Measurements from ENCODE around the gene GNB1.
A peak's percentile ranks its signal among the peaks of the same experiment; 100 is the strongest.

The GNB1 gene

GRCh38 chr1:1914101-1914970 is 23.4 kb upstream of the GNB1 start:
- in situ Hi-C loops (cut with HindIII; ENCODE audit: low pct_ligation_motif_present, low pct_unique_long_range_greater_than_20kb, low sequenced_read_pairs), result no loop called here
- DNase-seq, result no peak

DNA sequence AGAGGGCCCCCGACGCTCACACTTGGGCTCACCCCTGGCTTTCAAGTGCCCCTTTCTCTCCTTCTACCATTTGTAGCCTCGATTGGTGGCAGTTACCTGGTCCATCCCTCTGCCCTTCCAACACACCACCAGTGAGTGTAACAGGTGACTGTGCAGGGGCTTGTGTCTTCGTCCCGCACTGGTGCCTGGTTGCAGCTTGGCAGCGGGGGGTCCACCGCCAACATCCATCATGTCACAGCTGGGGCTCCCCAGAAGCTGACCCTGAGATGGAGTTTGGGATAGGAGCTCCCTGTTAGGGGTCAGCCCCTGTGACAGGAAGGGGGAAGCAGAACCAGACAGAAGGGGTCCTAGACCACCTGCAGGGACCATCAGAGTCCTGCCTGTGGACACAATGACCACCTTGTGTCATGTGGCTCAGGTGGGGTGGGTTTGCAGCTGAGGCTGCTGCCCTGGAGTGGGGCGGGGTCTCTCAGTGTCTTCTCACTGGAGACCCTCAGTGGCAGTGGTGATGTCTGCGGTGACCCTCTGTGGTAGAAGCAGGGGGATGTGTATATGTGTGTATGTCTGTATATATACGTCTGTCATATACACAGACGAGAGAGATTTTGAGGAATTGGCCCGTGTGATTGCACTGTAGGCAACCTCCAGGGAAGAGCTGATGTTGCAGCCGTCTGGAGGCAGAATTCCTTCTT is 20.6 kb upstream of the GNB1 start:
- in situ Hi-C loops (cut with HindIII; ENCODE audit: low pct_ligation_motif_present, low pct_unique_long_range_greater_than_20kb, low sequenced_read_pairs), result no loop called here
- no peak for DNase-seq

DNA sequence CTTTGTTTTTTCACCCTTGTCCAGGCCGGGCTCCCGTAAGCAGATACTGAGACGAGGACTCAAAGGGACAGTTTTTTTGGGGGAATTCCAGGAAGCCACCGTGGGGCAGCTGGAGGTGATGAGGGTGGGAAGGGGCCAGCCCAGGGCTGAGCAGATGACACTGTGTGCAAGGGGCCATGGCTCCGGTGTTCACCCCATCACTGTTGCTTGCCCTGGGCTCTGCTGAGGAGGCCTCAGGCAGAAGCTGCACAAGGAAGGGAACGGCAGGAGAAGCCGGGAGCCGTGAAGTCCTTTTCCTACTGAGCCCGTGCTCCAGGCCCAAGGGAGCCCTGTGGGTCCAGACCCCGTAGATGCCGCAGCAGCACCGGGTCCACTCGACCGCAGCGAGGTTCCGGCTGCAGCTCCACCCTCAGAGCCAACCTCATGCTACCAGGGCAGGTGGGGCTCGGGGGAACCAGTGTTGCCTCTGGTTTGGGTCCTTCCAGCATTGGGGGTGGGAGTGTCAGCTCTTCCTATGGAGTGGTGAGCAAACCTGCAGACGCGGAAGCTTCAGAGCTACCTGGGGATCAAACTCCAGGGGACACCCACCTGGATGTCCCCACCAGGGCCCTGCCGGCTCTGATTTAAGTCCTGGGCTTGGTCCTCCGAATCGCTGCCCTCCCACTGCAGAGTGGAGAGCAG is 19.9 kb upstream of the GNB1 start:
- no peak for DNase-seq
- in situ Hi-C loops (cut with HindIII; ENCODE audit: low pct_ligation_motif_present, low pct_unique_long_range_greater_than_20kb, low sequenced_read_pairs), result no loop called here

DNA sequence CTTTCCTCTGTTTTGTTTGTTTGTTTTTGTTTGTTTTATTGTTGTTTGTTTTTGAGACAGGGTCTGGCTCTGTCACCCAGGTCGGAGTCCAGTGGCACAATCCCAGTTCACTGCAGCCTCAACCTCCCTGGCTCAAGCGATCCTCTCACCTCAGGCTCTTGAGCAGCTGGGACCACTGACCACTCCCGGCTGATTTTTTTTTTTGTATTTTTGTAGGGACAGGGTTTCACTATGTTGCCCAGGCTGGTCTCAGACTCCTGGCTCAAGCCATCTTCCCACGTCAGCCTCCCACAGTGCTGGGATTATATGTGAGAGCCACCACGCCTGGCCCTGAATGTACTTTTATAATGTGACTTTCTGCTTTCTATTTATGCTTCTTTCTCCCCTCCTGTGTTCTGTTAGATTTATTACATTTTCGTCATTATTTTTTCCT is 19.2 kb upstream of the GNB1 start:
- in situ Hi-C loops (cut with HindIII; ENCODE audit: low pct_ligation_motif_present, low pct_unique_long_range_greater_than_20kb, low sequenced_read_pairs), result no loop called here
- DNase-seq, result no peak

- peak; percentile 13 for DNase-seq
- in situ Hi-C loops (cut with HindIII; ENCODE audit: low pct_ligation_motif_present, low pct_unique_long_range_greater_than_20kb, low sequenced_read_pairs), result no loop called here
These were observed 17.6 kb upstream of the GNB1 start for GRCh38 chr1:1908506-1908791.

- in situ Hi-C loops (cut with HindIII; ENCODE audit: low pct_ligation_motif_present, low pct_unique_long_range_greater_than_20kb, low sequenced_read_pairs), result no loop called here
- DNase-seq, result no peak
These were observed 16.3 kb upstream of the GNB1 start for GRCh38 chr1:1907098-1907736.

DNA sequence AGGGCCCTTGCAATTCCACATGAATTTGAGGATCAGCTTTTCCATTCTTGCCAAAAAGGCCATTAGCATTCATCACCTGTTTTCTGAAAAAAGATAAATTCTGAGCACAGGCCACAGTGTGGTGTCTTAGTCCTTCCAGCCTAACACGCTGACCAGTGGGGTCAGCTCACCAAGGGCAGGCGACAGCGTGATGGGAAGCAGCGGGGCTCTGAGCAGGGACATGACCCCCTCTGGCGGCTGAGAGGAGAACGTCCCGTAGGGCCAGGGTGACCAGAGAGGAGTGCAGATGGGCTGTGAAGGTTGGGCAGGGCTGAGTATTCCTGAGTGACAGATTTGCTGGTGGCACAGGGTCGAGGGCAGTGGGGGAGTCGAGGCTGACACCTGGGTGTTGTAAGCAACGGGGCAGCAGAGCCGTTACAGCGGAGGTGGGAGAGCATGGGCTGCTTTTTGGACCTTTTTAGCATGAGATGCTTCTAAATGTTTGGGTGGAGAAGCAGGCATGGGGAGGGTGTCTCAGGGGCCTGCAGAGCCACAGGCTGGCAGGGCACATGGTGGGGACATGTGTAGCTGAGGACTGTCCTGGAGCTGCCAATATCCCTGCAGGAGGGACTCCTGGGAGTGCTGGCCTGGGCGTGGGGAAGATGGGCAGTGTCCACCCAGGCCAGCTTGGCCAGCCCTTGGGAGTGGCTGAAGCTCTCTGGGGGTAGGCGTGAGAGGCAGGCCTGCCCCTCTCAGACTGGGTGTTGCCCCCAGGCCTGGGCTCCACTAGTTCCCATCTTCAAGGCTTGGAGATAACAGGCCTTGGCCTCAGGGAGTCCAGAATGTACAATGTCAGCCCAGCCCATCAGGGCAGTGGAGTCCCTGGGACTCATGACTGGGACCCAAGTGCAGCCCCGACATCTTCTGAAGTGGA is 15.6 kb upstream of the GNB1 start:
- in situ Hi-C loops (cut with HindIII; ENCODE audit: low pct_ligation_motif_present, low pct_unique_long_range_greater_than_20kb, low sequenced_read_pairs), result no loop called here
- peak; percentile 79 for DNase-seq

- no peak for DNase-seq
- in situ Hi-C loops (cut with HindIII; ENCODE audit: low pct_ligation_motif_present, low pct_unique_long_range_greater_than_20kb, low sequenced_read_pairs), result no loop called here
These were observed 12.3 kb upstream of the GNB1 start for GRCh38 chr1:1903224-1903623.

GRCh38 chr1:1901641-1902294 is 10.9 kb upstream of the GNB1 start:
- in situ Hi-C loops (cut with HindIII; ENCODE audit: low pct_ligation_motif_present, low pct_unique_long_range_greater_than_20kb, low sequenced_read_pairs), result no loop called here
- DNase-seq, result no peak

- DNase-seq, result no peak
- in situ Hi-C loops (cut with HindIII; ENCODE audit: low pct_ligation_motif_present, low pct_unique_long_range_greater_than_20kb, low sequenced_read_pairs), result no loop called here
These were observed 10.2 kb upstream of the GNB1 start for GRCh38 chr1:1900883-1901640.

DNA sequence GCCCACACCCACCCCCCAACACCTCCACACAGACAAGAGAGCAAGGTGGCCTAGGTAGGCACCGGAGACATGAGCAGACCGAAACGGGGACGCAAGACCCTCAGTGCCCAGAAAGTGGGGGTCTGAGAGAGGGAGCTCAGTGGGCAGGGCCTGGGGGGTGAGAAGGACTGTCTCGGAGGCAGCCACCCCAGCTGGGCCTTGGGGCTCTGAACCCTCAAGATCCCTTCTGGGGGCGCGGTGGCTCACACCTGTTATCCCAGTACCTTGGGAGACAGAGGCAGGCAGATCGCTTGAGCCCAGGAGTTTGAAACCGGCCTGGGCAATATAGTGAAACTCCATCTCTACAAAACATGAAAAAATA is 9.1 kb upstream of the GNB1 start:
- no peak for DNase-seq
- in situ Hi-C loops (cut with HindIII; ENCODE audit: low pct_ligation_motif_present, low pct_unique_long_range_greater_than_20kb, low sequenced_read_pairs), result no loop called here

DNA sequence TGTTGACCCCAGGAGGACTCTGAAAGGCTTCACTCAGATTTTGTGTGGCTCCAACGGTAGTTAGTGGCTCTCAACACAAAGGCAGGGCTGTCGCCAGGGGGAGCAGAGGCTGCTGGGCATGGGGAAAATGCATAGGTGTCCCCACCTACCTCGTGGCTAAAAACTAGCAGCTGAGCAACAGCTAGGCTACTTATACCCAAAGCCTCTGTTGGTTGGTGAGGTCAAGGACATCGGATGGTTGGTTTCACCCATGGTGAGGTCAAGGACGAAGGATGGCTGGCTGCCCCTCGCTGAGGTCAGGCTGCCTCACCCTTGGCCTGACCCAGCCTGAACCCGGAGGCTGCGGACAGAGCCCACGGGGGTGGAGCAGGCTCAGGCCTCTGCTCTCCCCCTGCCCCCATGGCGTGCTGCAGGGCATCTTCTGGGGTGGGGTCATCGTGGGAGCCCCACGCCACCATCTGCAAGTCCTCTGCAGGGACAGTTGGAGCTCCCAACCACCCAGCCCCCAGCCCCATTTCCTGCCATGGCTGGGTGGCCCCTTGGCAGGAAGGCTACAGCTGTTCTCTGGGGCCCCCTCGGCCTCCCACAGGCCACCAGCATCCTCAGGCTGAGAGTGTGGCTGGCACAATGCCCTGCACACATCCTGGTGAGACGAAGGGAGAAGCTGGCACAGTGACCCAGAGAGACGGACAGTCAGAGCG is 8.5 kb upstream of the GNB1 start:
- in situ Hi-C loops (cut with HindIII; ENCODE audit: low pct_ligation_motif_present, low pct_unique_long_range_greater_than_20kb, low sequenced_read_pairs), result no loop called here
- DNase-seq, result no peak

DNA sequence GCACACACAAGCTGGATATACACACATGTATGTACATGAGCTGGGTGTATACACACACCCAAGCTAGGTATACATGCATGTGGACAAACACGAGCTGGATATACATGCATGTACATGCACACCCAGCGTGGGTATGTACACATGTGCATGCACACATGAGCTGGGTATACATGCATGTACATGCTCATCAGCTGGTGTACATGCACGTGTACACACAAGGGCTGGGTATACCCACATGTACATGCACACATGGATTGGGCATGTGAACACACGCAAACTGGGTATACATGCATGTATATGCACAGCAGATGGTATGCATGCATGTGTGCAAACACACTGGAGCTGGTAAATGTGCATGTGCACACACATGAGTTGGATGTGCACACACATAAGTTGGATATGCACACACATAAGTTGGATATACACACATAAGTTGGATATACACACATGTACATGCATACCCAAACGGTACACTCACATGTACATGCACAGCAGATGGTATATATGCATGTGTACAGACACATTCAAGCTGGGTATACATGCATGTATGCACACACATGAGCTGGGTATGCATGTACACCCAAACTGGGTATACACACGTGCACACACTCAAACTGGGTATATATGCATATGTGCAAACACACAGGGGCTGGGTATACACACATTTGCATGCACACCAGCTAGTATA is 7.5 kb upstream of the GNB1 start:
- in situ Hi-C loops (cut with HindIII; ENCODE audit: low pct_ligation_motif_present, low pct_unique_long_range_greater_than_20kb, low sequenced_read_pairs), result no loop called here
- no peak for DNase-seq

- in situ Hi-C loops (cut with HindIII; ENCODE audit: low pct_ligation_motif_present, low pct_unique_long_range_greater_than_20kb, low sequenced_read_pairs), result no loop called here
- DNase-seq, result no peak
These were observed 4.8 kb upstream of the GNB1 start for GRCh38 chr1:1895456-1896336.

DNA sequence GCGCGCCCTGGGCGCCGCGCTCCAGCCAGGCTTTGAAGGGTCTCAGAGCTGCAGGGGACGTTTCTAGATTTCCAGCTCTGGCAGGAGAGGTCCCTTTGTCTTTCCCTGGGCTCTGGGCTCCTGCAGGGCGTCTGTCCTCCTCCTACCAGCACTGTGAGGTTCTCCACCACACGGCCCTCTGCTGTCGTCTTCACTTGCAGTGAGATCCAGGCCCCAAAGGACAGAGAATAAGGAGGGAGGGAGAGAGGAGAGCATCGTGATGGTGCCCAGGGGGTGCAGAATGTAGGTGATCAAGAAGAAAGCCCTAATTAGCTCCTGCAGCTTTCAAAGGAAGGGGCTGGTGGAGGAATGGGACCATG is 4.2 kb upstream of the GNB1 start:
- no peak for DNase-seq
- in situ Hi-C loops (cut with HindIII; ENCODE audit: low pct_ligation_motif_present, low pct_unique_long_range_greater_than_20kb, low sequenced_read_pairs), result no loop called here

Measured in ACHN (cell line).